ENCODE data around the gene HOOK1.
"Not testable (repeated sequence)": the region's sequence is repeated elsewhere in the genome, so short reads cannot be mapped to it uniquely, and the experiment has no call there.

HOOK1 gene

DNA sequence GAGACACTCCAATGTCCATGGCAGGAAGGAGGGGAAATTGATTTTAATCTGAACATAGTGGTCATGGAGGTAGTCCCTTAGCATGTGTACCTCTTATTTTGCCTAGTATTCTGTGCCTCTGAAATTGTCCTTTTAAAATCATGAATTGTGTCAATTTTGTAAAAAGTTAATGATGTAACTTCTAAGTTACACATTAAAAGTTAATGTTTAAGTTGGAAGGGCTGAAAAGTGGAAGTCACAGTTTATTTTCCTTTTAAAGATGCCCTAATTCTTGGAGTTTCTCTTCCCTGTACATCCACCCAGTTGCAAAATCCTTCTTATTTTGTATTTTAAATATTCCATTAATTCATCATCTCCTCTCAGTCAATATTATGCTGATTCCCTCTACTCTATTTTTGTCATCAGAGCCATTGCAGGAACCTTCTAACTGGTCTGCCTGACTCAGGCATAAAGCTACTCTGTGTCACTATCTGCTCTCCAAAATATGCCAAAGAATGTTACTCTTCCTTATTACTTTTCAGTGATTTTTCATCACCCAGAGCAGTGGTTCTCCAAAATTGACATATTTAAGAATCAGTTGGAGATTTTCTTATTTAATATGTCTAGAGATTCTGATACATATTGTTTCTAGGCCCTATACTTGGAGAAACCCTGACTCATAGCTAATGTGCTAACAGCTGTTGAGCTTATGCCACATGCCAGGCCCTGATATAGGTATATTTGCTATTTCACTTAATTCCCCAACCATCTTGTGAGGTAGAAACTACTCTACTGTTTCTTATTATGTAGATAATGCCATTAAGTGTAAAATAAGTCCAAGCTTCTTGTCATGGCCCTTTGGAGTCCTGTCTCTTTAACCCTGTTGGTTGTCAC, 5.1 kb downstream of the HOOK1 start:
- DNase-seq (ENCODE audit: low spot score): no peak

GRCh38 chr1:59827055-59827643, 12.4 kb downstream of the HOOK1 start:
- no peak for DNase-seq (ENCODE audit: low spot score)

GRCh38 chr1:59828160-59828559, 13.4 kb downstream of the HOOK1 start:
- no peak for DNase-seq (ENCODE audit: low spot score)

- DNase-seq (ENCODE audit: low spot score): no peak
Measured at GRCh38 chr1:59831529-59831928, 16.8 kb downstream of the HOOK1 start.

DNA sequence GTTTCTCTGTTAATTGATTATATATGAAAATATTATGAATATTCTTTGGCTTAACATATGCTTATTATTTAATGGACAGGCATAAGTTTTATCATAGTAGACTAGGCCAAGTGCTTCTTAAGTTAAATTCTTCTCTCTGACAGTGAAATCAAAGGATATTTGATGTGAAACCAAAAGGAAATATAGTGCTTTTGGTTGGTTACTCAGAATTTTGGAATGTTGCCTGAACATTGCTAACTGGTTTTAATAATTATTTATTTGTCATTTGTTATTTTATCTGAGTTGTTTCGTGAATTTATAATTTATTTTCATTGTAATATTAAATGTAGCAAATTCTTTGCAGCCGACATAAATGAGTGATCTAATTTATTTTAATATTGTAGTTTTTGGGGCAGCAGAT, 18.3 kb downstream of the HOOK1 start:
- no peak for DNase-seq (ENCODE audit: low spot score)

DNA sequence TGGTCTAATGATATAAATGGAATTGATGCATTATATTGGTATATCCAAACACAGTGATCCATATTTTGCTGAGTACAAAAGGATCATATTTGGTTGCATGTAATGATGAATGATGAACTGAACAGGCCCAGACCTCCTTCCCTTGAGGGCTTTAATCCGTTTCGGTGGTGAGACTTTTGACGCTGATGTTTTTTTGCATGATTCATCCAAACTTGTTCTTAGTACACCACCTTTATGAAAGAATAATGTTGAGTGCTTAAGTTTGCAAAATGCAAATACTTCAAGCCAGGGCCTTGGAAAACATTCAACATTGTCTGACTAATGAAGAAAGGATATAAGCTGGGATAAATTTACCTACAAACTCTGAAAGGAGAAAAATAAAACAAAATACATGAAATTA, 19.2 kb downstream of the HOOK1 start:
- DNase-seq (ENCODE audit: low spot score): no peak

DNA sequence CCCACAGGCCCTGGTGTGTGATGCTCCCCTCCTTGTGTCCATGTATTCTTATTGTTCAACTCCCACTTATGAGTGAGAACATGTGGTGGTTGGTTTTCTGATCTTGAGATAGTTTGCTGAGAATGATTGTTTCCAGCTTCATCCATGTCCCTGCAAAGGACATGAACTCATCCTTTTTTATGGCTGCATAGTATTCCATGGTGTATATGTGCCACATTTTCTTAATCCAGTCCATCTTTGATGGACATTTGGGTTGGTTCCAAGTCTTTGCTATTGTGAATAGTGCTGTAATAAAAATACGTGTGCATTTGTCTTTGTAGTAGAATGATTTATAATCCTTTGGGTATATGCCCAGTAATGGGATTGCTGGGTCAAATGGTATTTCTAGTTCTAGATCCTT, 23.1 kb downstream of the HOOK1 start:
- not testable (repeated sequence) for DNase-seq (ENCODE audit: low spot score)

GRCh38 chr1:59845091-59845490, 30.3 kb downstream of the HOOK1 start:
- no peak for DNase-seq (ENCODE audit: low spot score)

GRCh38 chr1:59846209-59846894, 31.6 kb downstream of the HOOK1 start:
- no peak for DNase-seq (ENCODE audit: low spot score)

- no peak for DNase-seq (ENCODE audit: low spot score)
Measured at GRCh38 chr1:59846895-59847282, 32.1 kb downstream of the HOOK1 start.

DNA sequence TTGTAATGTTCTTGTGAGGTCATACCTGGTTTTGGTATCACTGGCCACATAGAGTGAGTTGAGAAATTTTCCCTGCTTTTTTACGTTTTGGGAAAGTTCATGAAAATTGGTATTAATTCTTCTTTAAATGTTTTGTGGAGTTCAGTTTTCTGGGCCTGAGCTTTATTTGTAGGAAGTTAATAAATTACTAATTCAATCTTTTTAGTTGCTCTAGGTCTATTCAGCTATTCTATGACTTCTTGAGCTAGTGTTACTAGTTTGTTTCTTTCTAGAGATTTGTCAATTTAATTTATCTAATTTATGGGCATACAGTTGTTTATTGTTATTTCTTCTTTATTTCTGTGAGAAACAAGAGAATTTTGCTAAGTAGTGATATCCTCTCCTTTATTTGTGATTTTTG, 37.4 kb downstream of the HOOK1 start:
- no peak for DNase-seq (ENCODE audit: low spot score)

DNA sequence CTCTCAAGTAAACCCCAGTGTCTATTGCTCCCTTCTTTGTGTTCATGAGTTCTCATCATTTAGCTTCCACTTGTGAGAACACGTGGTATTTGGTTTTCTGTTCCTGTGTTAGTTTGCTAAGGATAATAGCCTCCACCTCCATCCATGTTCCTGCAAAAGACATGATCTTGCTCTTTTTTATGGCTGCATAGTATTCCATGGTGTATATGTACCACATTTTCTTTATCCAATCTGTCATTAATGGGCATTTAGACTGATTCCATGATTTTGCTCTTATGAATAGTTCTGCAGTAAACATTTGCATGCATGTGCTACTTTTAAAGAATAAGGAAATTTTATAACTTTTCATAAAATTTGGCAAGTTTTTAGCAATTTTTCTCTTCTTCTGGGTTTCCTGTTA, 40.5 kb downstream of the HOOK1 start:
- not testable (repeated sequence) for DNase-seq (ENCODE audit: low spot score)

DNA sequence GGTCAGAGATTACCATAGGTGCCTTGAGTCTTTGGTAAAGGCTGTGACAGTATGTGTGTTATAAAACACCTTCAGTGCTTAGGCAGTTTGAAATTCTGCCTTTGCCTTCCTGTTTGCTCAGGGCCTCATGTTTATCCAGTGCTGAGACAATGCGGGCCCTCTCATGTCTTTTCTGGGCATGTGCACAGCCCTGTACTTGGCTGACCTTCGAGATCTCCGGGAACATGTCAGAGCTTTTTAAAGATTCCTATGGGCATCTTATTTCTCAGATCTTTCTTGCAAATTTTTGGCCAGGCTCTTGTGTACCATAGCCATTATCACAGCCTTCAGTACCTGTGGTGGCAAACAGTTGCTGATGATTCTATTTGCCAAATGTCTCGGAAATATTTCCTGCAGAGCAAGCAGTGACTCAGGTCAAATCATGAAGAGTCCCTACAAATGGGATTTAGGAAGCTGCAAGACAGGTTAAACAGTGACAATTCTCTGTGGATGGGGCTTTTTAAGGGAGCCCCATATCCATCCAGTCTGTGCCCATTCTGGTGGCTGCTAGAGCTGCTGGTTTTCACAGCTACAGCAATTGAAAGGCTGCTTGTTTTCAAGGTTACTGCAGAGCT, 42.1 kb downstream of the HOOK1 start:
- no peak for DNase-seq (ENCODE audit: low spot score)

- DNase-seq (ENCODE audit: low spot score): no peak
Measured at GRCh38 chr1:59857679-59858354, 43.1 kb downstream of the HOOK1 start.

DNA sequence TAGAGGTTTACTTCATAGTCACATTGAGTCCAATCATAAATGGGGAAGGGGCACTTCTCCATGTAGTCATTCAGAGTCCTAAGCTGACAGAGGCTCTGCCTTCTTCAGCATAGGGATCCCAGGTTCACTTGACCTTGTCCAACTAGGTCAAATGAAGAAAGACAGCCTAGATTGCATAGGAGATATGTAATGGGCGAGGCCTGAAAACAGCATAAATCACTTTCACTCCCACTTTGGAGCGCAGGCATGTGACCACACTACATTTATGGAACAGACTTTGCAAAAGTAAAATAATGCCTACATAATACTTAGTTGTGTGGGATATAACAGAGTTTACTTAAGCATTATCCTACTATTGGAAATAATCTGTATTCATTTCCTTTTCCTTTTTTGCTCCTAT, 51.7 kb downstream of the HOOK1 start:
- no peak for DNase-seq (ENCODE audit: low spot score)

GRCh38 chr1:59871746-59872145, 57.0 kb downstream of the HOOK1 start:
- no peak for DNase-seq (ENCODE audit: low spot score)

DNA sequence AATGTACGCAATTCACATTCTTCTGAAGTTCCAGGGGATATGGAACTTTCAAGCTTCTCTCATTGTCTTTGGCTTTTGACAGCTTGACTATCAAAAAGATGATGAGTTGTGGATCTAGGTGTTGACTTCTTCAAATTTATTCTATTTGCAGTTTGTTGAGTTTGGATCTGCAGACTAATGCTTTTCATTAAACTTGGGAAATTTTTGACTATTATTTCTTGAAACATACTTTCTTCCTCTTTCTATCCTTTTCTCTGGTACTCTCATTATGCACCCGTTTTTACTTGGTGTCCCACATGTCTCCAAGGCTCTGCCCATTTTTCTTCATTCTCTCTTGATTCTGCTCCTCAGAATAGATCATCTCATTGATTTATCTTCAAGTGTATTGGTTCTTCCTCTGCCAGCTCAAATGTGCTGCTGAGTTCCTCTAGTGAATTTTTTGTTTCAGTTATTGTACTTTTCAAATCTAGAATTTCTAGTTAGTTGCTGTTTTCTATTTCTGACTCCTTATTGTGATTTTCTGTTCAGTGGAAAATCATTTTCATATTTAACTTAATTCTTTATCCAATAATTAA, 62.4 kb downstream of the HOOK1 start:
- no peak for DNase-seq (ENCODE audit: low spot score)

- no peak for DNase-seq (ENCODE audit: low spot score)
Measured at GRCh38 chr1:59878370-59878769, 63.6 kb downstream of the HOOK1 start.

DNA sequence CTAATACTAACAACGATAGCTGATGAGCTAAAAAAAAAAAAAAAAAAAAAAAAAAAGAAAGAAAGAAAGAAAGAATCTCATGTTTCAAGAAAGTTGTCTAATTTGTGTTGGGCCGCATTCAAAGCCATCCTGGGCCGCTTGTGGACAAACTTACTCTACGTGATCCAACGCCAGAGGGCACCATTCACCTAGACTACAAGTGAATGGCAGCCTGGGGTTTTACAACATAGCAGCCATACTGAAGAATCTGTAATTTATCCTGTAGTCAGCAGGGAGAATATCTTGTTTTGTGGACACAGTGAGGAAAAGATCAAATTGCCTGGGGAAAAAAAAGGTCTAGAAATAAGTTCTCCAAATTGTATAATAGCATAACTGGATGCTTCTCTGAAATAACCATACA, 64.8 kb downstream of the HOOK1 start:
- peak; percentile 65 for DNase-seq (ENCODE audit: low spot score)

GRCh38 chr1:59879996-59880505, 65.3 kb downstream of the HOOK1 start:
- no peak for DNase-seq (ENCODE audit: low spot score)

DNA sequence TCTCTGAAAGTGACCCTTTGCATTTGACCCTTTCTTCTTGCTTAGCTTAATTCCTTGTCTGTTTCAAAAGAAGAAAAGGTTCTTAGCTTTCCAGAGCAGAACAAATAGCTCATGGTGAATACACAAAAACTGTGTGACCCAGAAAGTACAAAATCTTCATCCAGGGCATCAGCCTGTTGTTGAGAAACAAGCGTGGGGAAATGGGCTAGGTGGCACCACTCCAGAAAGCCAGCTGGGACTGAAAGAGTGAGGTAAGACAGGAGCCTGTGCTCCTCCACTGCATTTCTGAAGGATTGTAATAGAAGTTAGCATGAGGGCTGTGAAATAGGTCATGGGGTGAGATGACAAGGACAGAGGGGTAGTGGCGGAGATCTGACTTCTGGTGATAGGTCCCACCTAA, 66.0 kb downstream of the HOOK1 start:
- no peak for DNase-seq (ENCODE audit: low spot score)

Measured in NAMALWA (cell line).